Measurements from ENCODE around the gene CPLX1.

- no peak for TF ChIP-seq CTCF (IDR thresholded peaks at IDR 0.05)
- no peak for TF ChIP-seq POLR2A (IDR thresholded peaks at IDR 0.05)
Observed at GRCh38 chr4:825063-825970, 612 bp downstream of the CPLX1 start.
